H1 (cell line): ENCODE results near the gene CCDC33. TPM values are rescaled to one million over a fixed set of nuclear protein-coding genes. Genes with fewer than 3 reads are reported as not detected.

ENCODE experiments used
- CTCF ChIA-PET: fragments of 300-600 bp; sonication (Branson Sonifier 250); formaldehyde crosslinking; loops from one replicate; lab custom pipeline; 2021; ENCODE audit not compliant: partially characterized antibody; lab: Charles Lee
- POLR2A ChIA-PET: fragments of 300-600 bp; sonication (Branson Sonifier 250); formaldehyde crosslinking; loops from one replicate; lab custom pipeline; 2021; ENCODE audit warnings: inconsistent platforms; ENCODE audit not compliant: partially characterized antibody; lab: Charles Lee
- DNase-seq, 2 experiments: peaks; one replicate each; pipeline versions ENCODE4 v3.0.0 to v3.0.0-alpha.2; 2010 to 2022; ENCODE audit warnings: low spot score in 2 of 2, low read depth in 1 of 2, mixed read lengths in 1 of 2
- FAIRE-seq: peaks from 2 replicates; lab custom pipeline; 2011; peaks lifted over from hg19 to GRCh38; lab: Jason Lieb, UNC
- H2AFZ ChIP-seq: 2 replicates; pipeline ENCODE4 v1.8.1; 2012; ENCODE audit warnings: low read length, inconsistent platforms
- H2AK5ac ChIP-seq: 2 replicates; pipeline ENCODE4 v1.6.1; 2013; ENCODE audit warnings: low read depth, low read length
- H2BK120ac ChIP-seq: replicated peaks from 2 replicates; pipeline ENCODE3; 2013; ENCODE audit warnings: low read depth, low read length, inconsistent platforms
- H2BK12ac ChIP-seq: 2 replicates; pipeline ENCODE4 v1.6.1; 2013; ENCODE audit warnings: low read depth, low read length
- H2BK15ac ChIP-seq: 2 replicates; pipeline ENCODE4 v1.6.1; 2013; ENCODE audit warnings: low read length
- H2BK20ac ChIP-seq: 2 replicates; pipeline ENCODE4 v1.6.1; 2013; ENCODE audit warnings: low read length
- H2BK5ac ChIP-seq: 2 replicates; pipeline ENCODE4 v1.6.1; 2013; ENCODE audit warnings: low read depth, low read length
- H3K14ac ChIP-seq: 2 replicates; pipeline ENCODE4 v1.6.1; 2013; ENCODE audit warnings: inconsistent platforms; ENCODE audit not compliant: insufficient read length
- H3K18ac ChIP-seq: 2 replicates; pipeline ENCODE4 v1.6.1; 2013; ENCODE audit warnings: low read length; ENCODE audit errors: extremely low read depth
- H3K23ac ChIP-seq: 2 replicates; pipeline ENCODE4 v1.6.1; 2013; ENCODE audit warnings: inconsistent platforms; ENCODE audit not compliant: insufficient read length
- H3K23me2 ChIP-seq: 2 replicates; pipeline ENCODE4 v1.6.1; 2013; ENCODE audit warnings: low read depth, low read length
- H3K27ac ChIP-seq: 2 replicates; pipeline ENCODE4 v1.6.1; 2011; ENCODE audit warnings: low read depth, low read length, inconsistent platforms
- H3K27me3 ChIP-seq, 4 experiments: replicated peaks in 1 of 4; 1 replicate in 1 of 4; 2 replicates in 3 of 4; pipeline versions ENCODE4 v1.6.1 to v1.8.1; 2011 to 2013; ENCODE audit warnings: low read length in 3 of 4, mild to moderate bottlenecking in 3 of 4, inconsistent platforms in 2 of 4, mixed read lengths in 2 of 4, moderate library complexity in 1 of 4; ENCODE audit not compliant: control insufficient read depth in 3 of 4, insufficient read depth in 3 of 4; ENCODE audit errors: extremely low read depth in 1 of 4
- H3K36me3 ChIP-seq, 4 experiments: 2 replicates each; pipeline versions ENCODE4 v1.6.1 to v1.8.1; 2011 to 2013; ENCODE audit warnings: mild to moderate bottlenecking in 4 of 4, low read length in 3 of 4, moderate library complexity in 2 of 4, control low read depth in 1 of 4, inconsistent platforms in 1 of 4; ENCODE audit not compliant: insufficient read depth in 4 of 4, control insufficient read depth in 2 of 4
- H3K4ac ChIP-seq: replicated peaks from 2 replicates; pipeline ENCODE3; 2013; ENCODE audit warnings: low read length, low read depth, mixed read lengths, inconsistent platforms; ENCODE audit not compliant: insufficient read length
- H3K4me1 ChIP-seq, 4 experiments: replicated peaks in 1 of 4; 1 replicate in 1 of 4; 2 replicates in 3 of 4; pipeline versions ENCODE4 v1.6.1 to v1.8.1; 2011 to 2013; ENCODE audit warnings: low read length in 3 of 4, inconsistent platforms in 2 of 4, mixed read lengths in 1 of 4; ENCODE audit not compliant: insufficient read depth in 4 of 4, control insufficient read depth in 3 of 4
- H3K4me2 ChIP-seq, 2 experiments: 2 replicates each; pipeline versions ENCODE4 v1.6.1 to v1.8.1; 2011 to 2013; ENCODE audit warnings: low read depth in 2 of 2, low read length in 2 of 2, control low read depth in 1 of 2, inconsistent platforms in 1 of 2, mild to moderate bottlenecking in 1 of 2; ENCODE audit not compliant: insufficient read depth in 1 of 2
- H3K4me3 ChIP-seq, 4 experiments: fragments of 200-600, 300-600 bp in 1 of 4; sonication (generic), shearing (Covaris generic), sonication (Bioruptor Twin) in 1 of 4; 2 replicates each; pipeline versions ENCODE4 v1.5.1 to v1.8.1; 2011 to 2016; ENCODE audit warnings: low read length in 4 of 4, low read depth in 3 of 4, control low read depth in 2 of 4, inconsistent platforms in 2 of 4, mild to moderate bottlenecking in 2 of 4, mixed read lengths in 1 of 4, moderate library complexity in 1 of 4; ENCODE audit not compliant: insufficient read depth in 2 of 4; ENCODE audit errors: extremely low read depth in 1 of 4
- H3K56ac ChIP-seq: replicated peaks from 2 replicates; pipeline ENCODE3; 2013; ENCODE audit warnings: low read depth, mild to moderate bottlenecking, mixed read lengths, low read length, inconsistent platforms; ENCODE audit not compliant: insufficient read length
- H3K79me1 ChIP-seq: 2 replicates; pipeline ENCODE4 v1.6.1; 2013; ENCODE audit warnings: low read depth, low read length, control low read depth
- H3K79me2 ChIP-seq, 2 experiments: 2 replicates each; pipeline versions ENCODE4 v1.6.1 to v1.8.1; 2012 to 2013; ENCODE audit warnings: low read length in 2 of 2, mild to moderate bottlenecking in 2 of 2, inconsistent platforms in 1 of 2; ENCODE audit not compliant: insufficient read depth in 2 of 2, control insufficient read depth in 1 of 2
- H3K9ac ChIP-seq, 4 experiments: replicated peaks in 1 of 4; 1 replicate in 1 of 4; 2 replicates in 3 of 4; pipeline versions ENCODE4 v1.6.1 to v1.8.1; 2011 to 2013; ENCODE audit warnings: low read depth in 3 of 4, low read length in 3 of 4, control low read depth in 2 of 4, mild to moderate bottlenecking in 2 of 4, moderate library complexity in 2 of 4, inconsistent platforms in 1 of 4; ENCODE audit errors: extremely low read depth in 1 of 4
- H3K9me3 ChIP-seq, 2 experiments: 2 replicates each; pipeline versions ENCODE4 v1.6.1 to v1.8.1; 2012 to 2013; ENCODE audit warnings: mild to moderate bottlenecking in 2 of 2, moderate library complexity in 2 of 2, control low read depth in 1 of 2, inconsistent platforms in 1 of 2, low read depth in 1 of 2, low read length in 1 of 2, mixed read lengths in 1 of 2; ENCODE audit not compliant: insufficient read depth in 2 of 2
- H4K20me1 ChIP-seq, 2 experiments: replicated peaks in 1 of 2; 2 replicates each; pipeline versions ENCODE3 to v1.8.1; 2011 to 2013; ENCODE audit warnings: inconsistent platforms in 2 of 2, low read length in 2 of 2, mild to moderate bottlenecking in 1 of 2; ENCODE audit not compliant: insufficient read depth in 2 of 2, control insufficient read depth in 1 of 2
- H4K5ac ChIP-seq: 2 replicates; pipeline ENCODE4 v1.6.1; 2013; ENCODE audit warnings: low read length, low read depth, mixed read lengths, inconsistent platforms; ENCODE audit not compliant: insufficient read length
- H4K8ac ChIP-seq: 2 replicates; pipeline ENCODE4 v1.8.0; 2013; ENCODE audit warnings: mild to moderate bottlenecking, moderate library complexity, low read length, inconsistent platforms; ENCODE audit not compliant: insufficient read depth; ENCODE audit errors: extremely low read depth
- H4K91ac ChIP-seq: replicated peaks from 2 replicates; pipeline ENCODE3; 2013; ENCODE audit warnings: low read length, mixed read lengths, inconsistent platforms; ENCODE audit not compliant: insufficient read length
- ATF2 ChIP-seq: IDR thresholded peaks from 2 replicates; pipeline ENCODE4 v1.6.1; 2012; ENCODE audit warnings: low read length, inconsistent platforms
- BACH1 ChIP-seq: IDR thresholded peaks from 2 replicates; pipeline ENCODE4 v1.6.1; 2012; ENCODE audit warnings: low read length, improper control_type of control experiment
- WGBS, 2 experiments: shearing (Covaris generic) in 1 of 2; methylation state at CpG; one replicate each; pipeline versions ENCODE4 v1.1.6 to v1.1.7; 2013 to 2015; ENCODE audit warnings: low lambda C conversion rate in 2 of 2, mixed read lengths in 2 of 2, inconsistent platforms in 1 of 2, low coverage in 1 of 2, missing lambda C conversion rate in 1 of 2; ENCODE audit not compliant: insufficient replicate concordance in 2 of 2, insufficient coverage in 1 of 2, insufficient read length in 1 of 2; ENCODE audit errors: extremely low coverage in 1 of 2, missing lambda C conversion rate in 1 of 2; 5-methylcytosine and 5-hydroxymethylcytosine counted together
- polyA plus RNA-seq, 7 experiments: library from polyadenylated mRNA; depleted of rRNA in 3 of 7; stranded (reverse) in 5 of 7; unstranded in 2 of 7; fragments of >200 nt in 5 of 7; fragments of 200-250 nt in 2 of 7; gene quantifications; 1 replicate in 5 of 7; 2 replicates in 1 of 7; 4 replicates in 1 of 7; pipeline versions ENCODE4 v1.2.1 to v1.2.3, GENCODE V29; 2011 to 2013; ENCODE audit warnings: missing spikeins in 2 of 7, mixed read lengths in 2 of 7
- total RNA-seq: library from RNA; stranded (reverse); fragmentation: NEBNext Ultra II Directional; extraction: Animal tissue kit (Norgen Biotek cat#: 25700); gene quantifications from 2 replicates; pipeline ENCODE4 v1.2.1, GENCODE V29; 2021

CCDC33 gene
- total and polyA plus RNA-seq, 2 of the 8 experiments (the other 6 are each of a cell fraction or from before 2014, with no cell fraction given): 2.0 to 2.7 TPM

- Histone ChIP-seq H3K9ac (no peak overlapping the region), H2AK5ac (no peak overlapping the region), H3K23ac (no peak overlapping the region), H3K79me2 (no peaks in the 10 kb centered on the region), H4K20me1 (peaks cover 0 to 2% of the 10 kb centered on the region in 2 experiments), H3K27ac (no peak overlapping the region), H3K56ac (no peak overlapping the region)
- ChIA-PET POLR2A (interaction anchor here (4.4 kb wide), 1 partner anchor 14 kb away, joined by 11 read pairs; no protein-coding TSS in a partner anchor), CTCF (interaction anchor here (0.6 to 12.1 kb wide), 6 partner anchors 8 to 709 kb away, joined by 3 to 87 read pairs (median 4); no protein-coding TSS in a partner anchor)
- 89% methylated on average over 7 of the region's 7 CpGs; no CpG with 5 or more reads in 1 of the 2 experiments for WGBS, 2 experiments
- TF ChIP-seq BACH1 (0 out of 2 replicates have a peak, but pooled peaks have one; percentile 18), ATF2 (no peak)
- TF ChIP-seq, all 59 proteins: peak for 1
- no peaks in the 10 kb centered on the region for H3K79me1 ChIP-seq
- no peak overlapping the region for H3K4me3 ChIP-seq
- H3K4ac ChIP-seq: no peak overlapping the region
- no peaks in the 10 kb centered on the region for H3K23me2 ChIP-seq
- H3K4me2 ChIP-seq: no peak overlapping the region
- H2AFZ ChIP-seq: no peak overlapping the region
- peak overlapping the region; percentile 20; the same call in 1 of the 2 replicates for H2BK15ac ChIP-seq
- peak overlapping the region; percentile 40; the same call in 1 of the 2 replicates for H2BK12ac ChIP-seq
- H4K8ac ChIP-seq: no peak overlapping the region
- H3K14ac ChIP-seq: no peak overlapping the region
- H2BK20ac ChIP-seq: 0 out of 2 replicates have a peak overlapping the region, but pooled peaks have one; percentile 2
- no peak overlapping the region for H2BK120ac ChIP-seq
- no peak for FAIRE-seq
- H3K4me1 ChIP-seq: peaks cover 5 to 16% (median 12%) of the 10 kb centered on the region in 4 experiments
- H3K36me3 ChIP-seq: no peaks in the 10 kb centered on the region
- H3K9me3 ChIP-seq: no peaks in the 10 kb centered on the region
- H2BK5ac ChIP-seq: no peak overlapping the region
- no peak overlapping the region for H4K91ac ChIP-seq
- H3K27me3 ChIP-seq: peaks cover 0 to 2% (median 0%) of the 10 kb centered on the region in 4 experiments; a peak in 1 of 7 replicates
- peak overlapping the region; percentile 60 for H3K18ac ChIP-seq
- H4K5ac ChIP-seq: no peak overlapping the region
- DNase-seq: no peak
These were observed 22.5 kb downstream of the CCDC33 start for GRCh38 chr15:74258456-74259291.
